PC-3 (cell line): ENCODE measurements around the gene LRRFIP2. TPM values are rescaled to one million over a fixed set of nuclear protein-coding genes. Genes with fewer than 3 reads are reported as not detected.

Experiments
- ATAC-seq: fragments of 200-7000 bp; cut with Tn5 transposase; 2 replicates; pipeline ENCODE4 v1.9.1; 2020; ENCODE audit warnings: mild to moderate bottlenecking, moderate library complexity
- BruUV-seq: library from RNA; stranded (reverse); fragments of 400-500 nt; replicated peaks from 2 replicates; lab custom pipeline; 2021; lab: Mats Ljungman, UMichigan
- CTCF ChIA-PET: fragments of 300-600 bp; sonication (Branson Sonifier 250); formaldehyde crosslinking; loops from one replicate; lab custom pipeline; 2022; ENCODE audit warnings: antibody characterized with exemption; lab: Charles Lee
- POLR2A ChIA-PET: fragments of 300-600 bp; sonication (Branson Sonifier 250); formaldehyde crosslinking; loops from one replicate; lab custom pipeline; 2022; ENCODE audit warnings: antibody characterized with exemption; ENCODE audit not compliant: unreplicated experiment; lab: Charles Lee
- DNase-seq: peaks from one replicate; pipeline ENCODE4 v3.0.0-alpha.2; 2015
- H2AFZ ChIP-seq: fragments of 300-600 bp; sonication (generic); 2 replicates; pipeline ENCODE4 v1.6.0; 2016; ENCODE audit warnings: antibody characterized with exemption, low read length
- H3F3A ChIP-seq: fragments of 300-600 bp; sonication (generic); one replicate; pipeline ENCODE4 v1.6.0; 2017; ENCODE audit warnings: antibody characterized with exemption, low read length, control low read depth, mild to moderate bottlenecking; ENCODE audit not compliant: unreplicated experiment
- H3K27ac ChIP-seq: fragments of 300-600 bp; sonication (generic); 2 replicates; pipeline ENCODE4 v1.5.1; 2016; ENCODE audit warnings: mild to moderate bottlenecking, low read length
- H3K27me3 ChIP-seq: fragments of 300-600 bp; sonication (generic); 2 replicates; pipeline ENCODE4 v1.6.1; 2016; ENCODE audit warnings: low read length, mixed read lengths
- H3K36me3 ChIP-seq: fragments of 300-600 bp; sonication (generic); 2 replicates; pipeline ENCODE4 v1.6.1; 2016; ENCODE audit warnings: low read depth, mixed run types, low read length, mixed read lengths
- H3K4me1 ChIP-seq: fragments of 300-600 bp; sonication (generic); 2 replicates; pipeline ENCODE4 v1.5.1; 2016; ENCODE audit warnings: low read length; ENCODE audit not compliant: insufficient read depth
- H3K4me2 ChIP-seq: fragments of 300-600 bp; sonication (generic); 2 replicates; pipeline ENCODE4 v1.6.0; 2016; ENCODE audit warnings: low read length
- H3K4me3 ChIP-seq: fragments of 300-600 bp; sonication (generic); 2 replicates; pipeline ENCODE4 v1.5.1; 2016; ENCODE audit warnings: mild to moderate bottlenecking, low read length, mixed read lengths
- H3K79me2 ChIP-seq: fragments of 300-600 bp; sonication (generic); 2 replicates; pipeline ENCODE4 v1.6.1; 2017; ENCODE audit warnings: low read length, mixed read lengths
- H3K9ac ChIP-seq: fragments of 300-600 bp; sonication (generic); 2 replicates; pipeline ENCODE4 v1.6.0; 2016; ENCODE audit warnings: mild to moderate bottlenecking, low read length
- H3K9me2 ChIP-seq: fragments of 300-600 bp; sonication (generic); replicated peaks from 2 replicates; pipeline ENCODE4 v1.6.1; 2016; ENCODE audit warnings: mixed run types, low read length, mixed read lengths
- H3K9me3 ChIP-seq: fragments of 300-600 bp; sonication (generic); 2 replicates; pipeline ENCODE4 v1.6.1; 2016; ENCODE audit warnings: low read length, mixed read lengths
- H4K20me1 ChIP-seq: fragments of 300-600 bp; sonication (generic); 2 replicates; pipeline ENCODE4 v1.6.1; 2016; ENCODE audit warnings: low read length, mixed read lengths
- EZH2 ChIP-seq: fragments of 300-600 bp; sonication (generic); IDR thresholded peaks from one replicate; pipeline ENCODE4 v1.6.1; 2017; ENCODE audit warnings: antibody characterized with exemption, mild to moderate bottlenecking, low read length; ENCODE audit not compliant: unreplicated experiment
- EZH2phosphoT487 ChIP-seq: fragments of 300-600 bp; sonication (generic); IDR thresholded peaks from 2 replicates; pipeline ENCODE4 v1.6.1; 2018; ENCODE audit warnings: mild to moderate bottlenecking, antibody characterized with exemption, low read length, borderline replicate concordance
- intact Hi-C: fragments of 100-400 bp; cut with micrococcal nuclease; formaldehyde crosslinking; loops from 2 replicates; pipeline ENCODE4 v1.9.0; 2023
- total RNA-seq: library from RNA; depleted of rRNA; stranded (reverse); fragments of >200 nt; gene quantifications from 2 replicates; pipeline ENCODE4 v1.2.3, GENCODE V29; 2014
- TF ChIP-seq, protein P1 (sequence below): fragments of 300-600 bp; sonication (generic); conservative IDR thresholded peaks from 2 replicates; pipeline ENCODE4 v1.5.1; 2017; ENCODE audit warnings: antibody characterized with exemption, low read depth, mild to moderate bottlenecking, low read length

The LRRFIP2 gene
- total RNA-seq, 1 experiment from 2014 or later, result 54.7 TPM

GRCh38 chr3:37041546-37042195, 132.7 kb downstream of the LRRFIP2 start:
- Histone ChIP-seq H3K9me2 (no peaks in the 10 kb centered on the region), H3F3A (no peaks in the 10 kb centered on the region), H3K4me3 (no peak overlapping the region), H3K9me3 (no peaks in the 10 kb centered on the region), H4K20me1 (no peaks in the 10 kb centered on the region), H3K79me2 (no peaks in the 10 kb centered on the region), H3K4me2 (no peak overlapping the region), H3K9ac (no peak overlapping the region), H3K27me3 (no peaks in the 10 kb centered on the region), H2AFZ (no peak overlapping the region), H3K27ac (no peak overlapping the region), H3K4me1 (no peaks in the 10 kb centered on the region), H3K36me3 (peaks cover 28% of the 10 kb centered on the region)
- no TSS peak for BruUV-seq
- no peak for TF ChIP-seq EZH2
- 0 out of 2 replicates have a peak, but pooled peaks have one; percentile 22 for ATAC-seq
- intact Hi-C loops, result no loop called here
- ChIA-PET CTCF (no interaction called here), POLR2A (no interaction called here)
- DNase-seq, result no peak

DNA sequence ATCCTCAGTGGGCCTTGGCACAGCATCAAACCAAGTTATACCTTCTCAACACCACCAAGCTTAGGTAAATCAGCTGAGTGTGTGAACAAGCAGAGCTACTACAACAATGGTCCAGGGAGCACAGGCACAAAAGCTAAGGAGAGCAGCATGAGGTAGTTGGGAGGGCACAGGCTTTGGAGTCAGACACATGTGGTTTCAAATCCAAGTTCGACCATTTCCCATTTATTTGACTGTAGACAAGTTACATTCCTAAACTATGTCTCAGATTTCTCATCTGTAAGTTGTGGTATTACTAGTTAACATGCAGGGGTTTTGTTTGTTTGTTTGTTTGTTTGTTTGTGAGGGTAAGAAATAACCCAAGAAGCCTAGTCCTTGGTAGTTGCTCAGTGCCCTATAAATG, 134.2 kb downstream of the LRRFIP2 start:
- Histone ChIP-seq H3K9me3 (peaks cover 13% of the 10 kb centered on the region; the same call in 1 of the 2 replicates), H3K4me3 (no peak overlapping the region), H3K27me3 (no peaks in the 10 kb centered on the region), H3K9ac (no peak overlapping the region), H3K36me3 (peaks cover 42% of the 10 kb centered on the region), H3K4me2 (no peak overlapping the region), H3K4me1 (no peaks in the 10 kb centered on the region), H3F3A (no peaks in the 10 kb centered on the region), H3K79me2 (no peaks in the 10 kb centered on the region), H3K27ac (no peak overlapping the region), H3K9me2 (no peaks in the 10 kb centered on the region), H2AFZ (no peak overlapping the region), H4K20me1 (no peaks in the 10 kb centered on the region)
- ATAC-seq (no peak), DNase-seq (no peak)
- intact Hi-C loops, result no loop called here
- no peak for TF ChIP-seq EZH2
- TF ChIP-seq, protein P1, sequence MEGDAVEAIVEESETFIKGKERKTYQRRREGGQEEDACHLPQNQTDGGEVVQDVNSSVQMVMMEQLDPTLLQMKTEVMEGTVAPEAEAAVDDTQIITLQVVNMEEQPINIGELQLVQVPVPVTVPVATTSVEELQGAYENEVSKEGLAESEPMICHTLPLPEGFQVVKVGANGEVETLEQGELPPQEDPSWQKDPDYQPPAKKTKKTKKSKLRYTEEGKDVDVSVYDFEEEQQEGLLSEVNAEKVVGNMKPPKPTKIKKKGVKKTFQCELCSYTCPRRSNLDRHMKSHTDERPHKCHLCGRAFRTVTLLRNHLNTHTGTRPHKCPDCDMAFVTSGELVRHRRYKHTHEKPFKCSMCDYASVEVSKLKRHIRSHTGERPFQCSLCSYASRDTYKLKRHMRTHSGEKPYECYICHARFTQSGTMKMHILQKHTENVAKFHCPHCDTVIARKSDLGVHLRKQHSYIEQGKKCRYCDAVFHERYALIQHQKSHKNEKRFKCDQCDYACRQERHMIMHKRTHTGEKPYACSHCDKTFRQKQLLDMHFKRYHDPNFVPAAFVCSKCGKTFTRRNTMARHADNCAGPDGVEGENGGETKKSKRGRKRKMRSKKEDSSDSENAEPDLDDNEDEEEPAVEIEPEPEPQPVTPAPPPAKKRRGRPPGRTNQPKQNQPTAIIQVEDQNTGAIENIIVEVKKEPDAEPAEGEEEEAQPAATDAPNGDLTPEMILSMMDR, result no peak
- TF ChIP-seq EZH2phosphoT487, result no peak
- CTCF ChIA-PET, result interaction anchor here (0.6 kb wide), 1 partner anchor 19 kb away, joined by 4 read pairs; no protein-coding TSS in a partner anchor
- POLR2A ChIA-PET, result no interaction called here
- BruUV-seq, result no TSS peak

GRCh38 chr3:37039161-37039846, 135.1 kb downstream of the LRRFIP2 start:
- CTCF ChIA-PET, result no interaction called here
- TF ChIP-seq EZH2 (no peak), EZH2phosphoT487 (no peak)
- TF ChIP-seq, protein P1, result no peak

More at GRCh38 chr3:37039161-37039846, 135.1 kb downstream of the LRRFIP2 start:
- POLR2A ChIA-PET, result no interaction called here
- Histone ChIP-seq H3K9ac (no peak overlapping the region), H3K9me3 (peaks cover 13% of the 10 kb centered on the region; the same call in 1 of the 2 replicates), H4K20me1 (no peaks in the 10 kb centered on the region), H2AFZ (no peak overlapping the region), H3K36me3 (peaks cover 49% of the 10 kb centered on the region), H3K79me2 (no peaks in the 10 kb centered on the region), H3F3A (no peaks in the 10 kb centered on the region), H3K27ac (no peak overlapping the region), H3K27me3 (no peaks in the 10 kb centered on the region), H3K4me1 (no peaks in the 10 kb centered on the region), H3K4me2 (no peak overlapping the region), H3K9me2 (no peaks in the 10 kb centered on the region), H3K4me3 (no peak overlapping the region)
- no TSS peak for BruUV-seq
- no peak for ATAC-seq
- intact Hi-C loops, result no loop called here
- no peak for DNase-seq
